ENCODE measurements around the gene SPATS1.

The SPATS1 gene

GRCh38 chr6:44300292-44300823 lies 42.1 kb upstream of the SPATS1 start:
- TF ChIP-seq CTCF (IDR thresholded peaks at IDR 0.05), result no peak

- no peak for TF ChIP-seq CTCF (IDR thresholded peaks at IDR 0.05)
Observed at GRCh38 chr6:44301106-44301505, 41.3 kb upstream of the SPATS1 start.

- TF ChIP-seq CTCF (IDR thresholded peaks at IDR 0.05), result no peak
Observed at GRCh38 chr6:44301782-44302564, 40.5 kb upstream of the SPATS1 start.

- TF ChIP-seq CTCF (IDR thresholded peaks at IDR 0.05), result no peak
Observed at GRCh38 chr6:44302856-44303255, 39.6 kb upstream of the SPATS1 start.

- TF ChIP-seq CTCF (IDR thresholded peaks at IDR 0.05), result no peak
Observed at GRCh38 chr6:44303842-44304241, 38.6 kb upstream of the SPATS1 start.

- TF ChIP-seq CTCF (IDR thresholded peaks at IDR 0.05), result peak; percentile 69
Observed at GRCh38 chr6:44304282-44305199, 37.9 kb upstream of the SPATS1 start.

GRCh38 chr6:44305200-44305725 lies 37.2 kb upstream of the SPATS1 start:
- TF ChIP-seq CTCF (IDR thresholded peaks at IDR 0.05), result no peak
